Measurements from ENCODE around the gene PDE7B.

The PDE7B gene

DNA sequence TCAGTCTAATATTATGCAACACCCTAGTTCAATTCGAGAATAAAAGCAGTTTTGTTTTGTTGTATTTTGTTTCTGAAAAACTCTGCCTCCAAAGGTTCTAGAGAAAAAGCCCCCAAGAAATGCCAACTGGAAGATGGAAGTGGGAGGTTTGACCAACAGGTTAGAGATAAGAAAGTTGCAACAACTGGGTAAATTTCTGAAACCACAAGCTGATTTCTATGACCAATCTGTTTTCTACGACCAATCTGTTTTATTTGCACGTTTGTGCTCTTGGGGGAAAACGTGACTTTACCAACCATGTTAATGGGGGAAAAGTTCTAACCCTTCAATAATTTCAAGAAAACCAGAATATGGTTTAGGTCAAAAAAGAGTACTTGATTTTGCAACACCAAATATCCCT, 173.2 kb downstream of the PDE7B start:
- no peak for DNase-seq (ENCODE audit: low read depth in 2 of 2)

DNA sequence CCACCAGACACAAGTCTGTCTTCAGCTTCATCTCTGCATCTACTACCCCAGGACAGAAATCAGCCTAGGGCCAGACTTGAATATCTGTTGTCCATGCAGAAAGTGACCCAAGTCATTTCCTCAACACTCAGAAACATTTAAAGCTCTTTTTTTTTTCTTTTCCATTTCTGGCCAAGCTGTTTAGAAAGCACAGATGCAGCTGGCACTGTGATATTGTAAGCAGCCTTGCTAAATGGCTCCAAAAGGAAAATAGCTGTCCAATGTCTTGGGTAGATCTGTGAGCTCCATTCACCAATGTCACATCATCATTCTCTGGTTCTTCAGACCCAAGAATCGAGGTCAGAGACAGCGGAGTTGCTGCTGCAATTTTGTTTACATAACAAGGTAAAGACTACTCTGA, 174.2 kb downstream of the PDE7B start:
- DNase-seq (ENCODE audit: low read depth in 2 of 2) = no peak

- peak; percentile 66 to 67 for DNase-seq (ENCODE audit: low read depth in 2 of 2)
Observed at GRCh38 chr6:136030131-136030530, 178.6 kb downstream of the PDE7B start.

- no peak for DNase-seq (ENCODE audit: low read depth in 2 of 2)
Observed at GRCh38 chr6:136031982-136032381, 180.5 kb downstream of the PDE7B start.

DNA sequence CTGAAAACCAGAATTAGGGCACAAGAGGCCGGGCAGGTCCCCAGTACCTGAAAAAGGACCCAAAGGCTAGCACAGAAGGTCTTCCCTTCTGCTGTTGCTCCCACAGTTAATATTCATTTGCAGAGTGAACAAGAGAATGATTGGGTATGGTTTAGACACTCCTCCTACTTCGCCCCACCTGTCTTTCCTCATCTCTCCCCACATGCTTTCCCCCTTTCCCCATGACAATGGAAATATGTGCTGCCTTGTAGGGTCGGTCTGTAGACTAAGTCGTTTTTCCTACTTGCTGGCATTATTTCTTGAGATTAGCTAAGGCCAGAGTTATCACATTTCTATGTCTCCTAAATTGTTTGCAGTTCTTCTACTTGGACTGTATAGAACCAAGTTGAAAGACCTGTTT, 181.9 kb downstream of the PDE7B start:
- no peak for DNase-seq (ENCODE audit: low read depth in 2 of 2)

DNA sequence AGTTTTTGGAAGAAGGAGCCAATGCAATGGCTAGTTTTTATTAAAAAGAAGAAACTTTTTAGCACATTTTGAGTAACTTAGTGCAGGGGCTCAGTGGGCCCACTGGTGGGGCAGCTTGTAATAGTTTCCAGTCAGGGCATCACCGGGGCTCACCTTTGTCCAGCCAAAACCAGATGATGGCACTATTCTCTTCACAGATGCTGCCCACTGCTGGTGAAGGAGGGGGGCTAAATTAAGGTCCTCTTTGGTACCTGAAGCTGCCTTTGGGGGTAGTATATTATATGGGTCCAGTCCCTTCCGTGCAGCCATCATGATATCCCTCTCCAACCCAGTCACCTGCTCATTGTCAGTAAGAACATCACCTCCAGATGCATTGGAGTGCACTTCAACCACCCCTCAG, 182.9 kb downstream of the PDE7B start:
- no peak for DNase-seq (ENCODE audit: low read depth in 2 of 2)

DNA sequence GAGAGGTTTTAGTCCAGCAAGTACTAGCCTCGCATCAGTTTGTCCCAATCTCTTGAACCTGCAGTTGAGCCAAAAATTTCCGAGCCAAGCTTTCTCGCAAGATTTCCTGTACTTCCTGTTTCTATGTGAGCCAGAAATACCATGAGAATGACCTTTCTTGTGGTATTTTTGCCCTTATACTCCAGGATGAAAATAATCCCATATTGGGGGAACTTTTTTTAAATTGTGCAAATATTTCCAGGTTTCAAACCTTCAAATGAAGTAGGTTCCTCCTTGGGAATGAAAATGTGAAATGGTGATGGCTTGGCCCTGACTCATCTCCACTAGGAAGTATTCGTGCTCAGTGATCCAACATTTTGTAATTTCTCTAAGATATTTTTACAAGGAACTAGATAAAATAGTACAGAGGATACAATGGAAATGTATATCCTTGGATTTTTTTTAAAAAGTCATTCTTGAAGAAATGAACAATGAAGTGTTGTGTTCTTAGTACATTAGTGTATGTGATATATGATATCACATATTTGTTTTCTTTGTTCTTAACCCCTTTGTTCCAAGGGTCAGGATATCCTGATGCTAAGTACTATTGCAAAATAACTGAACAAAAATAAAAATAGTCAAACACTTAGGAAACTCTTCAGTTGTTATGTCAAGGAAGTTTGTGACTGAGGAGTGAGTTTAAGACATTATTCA, 184.0 kb downstream of the PDE7B start:
- no peak for DNase-seq (ENCODE audit: low read depth in 2 of 2)

- no peak for DNase-seq (ENCODE audit: low read depth in 2 of 2)
Observed at GRCh38 chr6:136036071-136036380, 184.5 kb downstream of the PDE7B start.

DNA sequence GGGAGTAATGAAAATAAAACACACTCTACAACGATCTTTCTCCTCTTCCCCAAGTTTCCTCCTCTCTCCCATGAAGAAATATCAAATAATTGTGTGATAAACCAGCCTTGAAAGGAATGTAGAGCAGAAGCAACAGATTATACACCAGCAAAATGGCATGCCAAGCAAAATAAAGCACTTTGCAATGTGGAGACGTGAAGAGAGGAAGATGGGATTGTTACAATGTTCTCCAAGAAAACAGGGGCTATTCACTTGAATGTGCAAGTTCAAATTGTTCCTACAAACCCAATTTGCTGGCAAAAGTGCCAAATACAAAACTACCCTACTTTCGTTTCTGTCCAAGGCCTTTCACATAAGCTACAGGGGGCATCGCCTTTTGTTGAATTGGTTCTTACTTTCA, 185.1 kb downstream of the PDE7B start:
- DNase-seq (ENCODE audit: low read depth in 2 of 2) = no peak

DNA sequence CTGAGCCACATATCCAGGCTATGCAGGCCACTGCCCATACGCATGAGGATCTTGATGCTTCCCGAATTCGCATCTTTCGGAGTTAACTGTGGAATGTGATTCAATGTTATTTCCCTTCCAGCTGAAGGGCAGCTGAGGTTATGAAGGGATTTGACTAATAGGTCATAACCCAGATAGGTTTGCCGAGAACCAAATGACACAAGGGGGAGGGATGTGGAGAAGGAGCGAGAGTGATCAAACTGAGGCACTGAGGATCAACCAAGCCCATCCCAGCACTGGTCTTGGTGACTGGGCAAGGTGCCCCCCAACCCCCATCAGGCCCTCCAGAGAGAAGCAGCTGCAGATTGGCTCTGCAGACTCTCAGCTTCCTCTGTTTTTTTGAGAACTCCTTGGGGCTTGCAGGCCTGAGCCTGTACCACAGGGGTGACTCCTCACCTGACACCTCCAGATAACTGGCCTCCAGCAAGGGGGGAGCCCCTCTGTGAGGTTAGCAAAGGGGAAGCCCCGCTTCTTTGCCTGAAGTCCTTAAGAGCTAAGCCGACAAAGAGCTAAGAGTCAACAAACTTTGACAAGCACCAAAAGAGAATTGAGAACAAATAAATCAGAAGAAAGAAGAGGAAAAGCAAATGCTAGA, 185.9 kb downstream of the PDE7B start:
- DNase-seq (ENCODE audit: low read depth in 2 of 2) = no peak

DNA sequence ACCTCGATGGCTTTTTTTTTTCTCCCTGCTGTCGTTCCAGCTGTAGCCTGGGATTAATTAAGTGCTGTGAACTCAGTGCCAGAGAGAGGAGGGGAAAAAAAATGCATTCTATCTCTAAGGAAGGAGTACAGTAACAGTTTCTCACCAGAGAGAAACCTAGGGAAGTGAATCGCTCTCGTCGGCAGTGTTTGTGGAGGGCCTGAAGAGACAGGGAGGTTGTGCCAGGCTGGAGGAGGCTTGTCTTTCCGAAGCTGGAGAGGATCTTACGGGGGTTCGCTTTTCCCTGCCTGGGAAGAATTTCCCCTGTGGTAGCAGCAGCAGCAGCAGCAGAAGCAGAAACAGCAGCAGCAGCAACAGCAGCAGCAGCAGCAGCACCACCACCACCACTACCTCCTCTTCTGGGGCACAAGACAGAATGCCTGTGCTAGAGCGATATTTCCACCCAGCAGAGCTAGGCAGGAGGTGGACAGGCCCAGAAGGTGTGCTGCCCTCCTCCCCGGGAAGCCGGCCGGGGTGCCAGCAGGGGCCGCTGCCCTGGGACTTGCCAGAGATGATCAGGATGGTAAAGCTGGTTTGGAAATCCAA, 186.5 kb downstream of the PDE7B start:
- peak; percentile 66 to 69 for DNase-seq (ENCODE audit: low read depth in 2 of 2)

- no peak for DNase-seq (ENCODE audit: low read depth in 2 of 2)
Observed at GRCh38 chr6:136038531-136038930, 187.0 kb downstream of the PDE7B start.

GRCh38 chr6:136039185-136039584, 187.7 kb downstream of the PDE7B start:
- DNase-seq (ENCODE audit: low read depth in 2 of 2) = no peak

- DNase-seq (ENCODE audit: low read depth in 2 of 2) = no peak
Observed at GRCh38 chr6:136050475-136050874, 199.0 kb downstream of the PDE7B start.

GRCh38 chr6:136051140-136051775, 199.8 kb downstream of the PDE7B start:
- no peak for DNase-seq (ENCODE audit: low read depth in 2 of 2)

DNA sequence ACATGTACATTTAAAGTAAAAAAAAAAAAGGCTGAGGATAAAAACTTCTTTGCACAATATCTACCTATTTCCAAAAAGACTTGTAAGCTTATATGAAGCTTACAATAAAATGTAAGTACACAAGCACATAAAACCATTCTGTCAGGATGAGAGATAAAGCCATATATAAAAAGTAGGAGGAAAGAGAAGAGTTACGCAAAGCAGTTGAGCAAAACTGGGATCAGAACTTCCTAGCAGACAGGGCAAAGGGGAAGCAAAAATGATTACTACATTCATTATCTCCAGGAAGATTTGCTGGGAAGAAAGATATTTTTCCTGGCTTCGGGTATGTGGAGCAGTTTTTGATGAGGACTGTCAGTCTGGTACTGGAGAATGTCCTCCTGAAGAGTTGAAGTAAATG, 200.5 kb downstream of the PDE7B start:
- DNase-seq (ENCODE audit: low read depth in 2 of 2) = no peak

GRCh38 chr6:136058852-136059251, 207.4 kb downstream of the PDE7B start:
- DNase-seq (ENCODE audit: low read depth in 2 of 2) = no peak

GRCh38 chr6:136059308-136059707, 207.8 kb downstream of the PDE7B start:
- no peak for DNase-seq (ENCODE audit: low read depth in 2 of 2)

- DNase-seq (ENCODE audit: low read depth in 2 of 2) = no peak
Observed at GRCh38 chr6:136060052-136060451, 208.6 kb downstream of the PDE7B start.

DNA sequence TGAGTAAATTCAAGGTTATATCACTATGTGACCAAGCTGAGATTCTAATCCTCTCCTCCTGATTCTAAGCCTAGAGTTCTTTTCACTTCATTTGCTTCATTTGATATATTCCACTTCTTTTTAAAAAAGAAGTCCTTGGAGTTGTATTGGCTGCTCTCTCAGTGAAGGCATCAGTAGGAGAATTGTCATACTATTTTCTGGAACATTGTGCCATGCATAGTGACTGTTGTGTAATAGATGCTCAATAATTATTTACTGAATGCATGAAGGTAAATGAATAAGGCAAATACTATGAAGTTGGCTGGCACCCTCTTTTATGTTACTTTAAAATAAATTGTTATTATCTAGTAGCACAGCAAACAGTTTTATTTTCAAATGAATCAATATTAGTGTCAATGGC, 209.3 kb downstream of the PDE7B start:
- no peak for DNase-seq (ENCODE audit: low read depth in 2 of 2)

DNA sequence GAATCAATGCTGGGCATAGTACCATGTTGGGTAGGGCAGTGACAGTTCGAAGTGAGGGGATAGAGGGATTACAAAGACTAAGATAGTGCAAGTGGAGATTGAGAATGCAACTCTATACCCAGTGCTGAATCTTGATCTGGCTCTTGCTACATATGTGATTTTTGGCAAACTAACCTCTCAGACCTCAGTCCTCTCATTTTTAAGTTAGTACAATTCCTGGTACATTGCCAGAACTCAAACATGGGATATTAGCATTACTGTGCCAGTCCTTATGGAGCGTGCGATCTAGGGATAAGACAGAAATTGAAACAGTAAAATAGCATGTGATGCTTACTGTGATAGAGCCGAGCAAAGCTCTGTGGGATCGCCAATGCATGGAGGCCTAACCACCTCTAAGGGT, 210.2 kb downstream of the PDE7B start:
- no peak for DNase-seq (ENCODE audit: low read depth in 2 of 2)

DNA sequence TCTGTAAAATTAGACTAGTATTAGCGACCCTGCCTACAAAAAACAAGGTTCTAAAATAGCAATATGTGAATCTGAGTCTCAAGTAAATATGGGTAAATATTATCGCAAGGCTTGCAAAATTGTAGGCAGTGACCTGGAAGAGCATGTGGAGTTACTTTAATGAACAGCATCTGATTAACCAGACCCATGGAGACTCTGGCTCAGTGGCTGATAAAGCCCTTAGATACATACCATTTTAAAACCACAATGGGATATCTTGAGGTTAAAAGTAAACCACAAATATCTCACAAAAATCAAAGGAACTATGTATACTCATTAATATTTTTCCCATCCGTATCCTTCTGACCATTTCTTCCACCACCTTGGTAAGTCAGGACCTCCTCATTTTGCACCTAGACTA, 211.6 kb downstream of the PDE7B start:
- peak; percentile 61 to 63 for DNase-seq (ENCODE audit: low read depth in 2 of 2)

GRCh38 chr6:136066005-136066404, 214.5 kb downstream of the PDE7B start:
- DNase-seq (ENCODE audit: low read depth in 2 of 2) = no peak
